ENCODE results near the gene MORN3. TPM values are rescaled to one million over a fixed set of nuclear protein-coding genes. Genes with fewer than 3 reads are reported as not detected.
A peak's percentile ranks its signal among the peaks of the same experiment; 100 is the strongest.
"Not testable (repeated sequence)": the region's sequence is repeated elsewhere in the genome, so short reads cannot be mapped to it uniquely, and the experiment has no call there.

MORN3 gene
- total and polyA plus RNA-seq, 8 donors, result 0.17 to 2.8 (median 1.5) TPM

DNA sequence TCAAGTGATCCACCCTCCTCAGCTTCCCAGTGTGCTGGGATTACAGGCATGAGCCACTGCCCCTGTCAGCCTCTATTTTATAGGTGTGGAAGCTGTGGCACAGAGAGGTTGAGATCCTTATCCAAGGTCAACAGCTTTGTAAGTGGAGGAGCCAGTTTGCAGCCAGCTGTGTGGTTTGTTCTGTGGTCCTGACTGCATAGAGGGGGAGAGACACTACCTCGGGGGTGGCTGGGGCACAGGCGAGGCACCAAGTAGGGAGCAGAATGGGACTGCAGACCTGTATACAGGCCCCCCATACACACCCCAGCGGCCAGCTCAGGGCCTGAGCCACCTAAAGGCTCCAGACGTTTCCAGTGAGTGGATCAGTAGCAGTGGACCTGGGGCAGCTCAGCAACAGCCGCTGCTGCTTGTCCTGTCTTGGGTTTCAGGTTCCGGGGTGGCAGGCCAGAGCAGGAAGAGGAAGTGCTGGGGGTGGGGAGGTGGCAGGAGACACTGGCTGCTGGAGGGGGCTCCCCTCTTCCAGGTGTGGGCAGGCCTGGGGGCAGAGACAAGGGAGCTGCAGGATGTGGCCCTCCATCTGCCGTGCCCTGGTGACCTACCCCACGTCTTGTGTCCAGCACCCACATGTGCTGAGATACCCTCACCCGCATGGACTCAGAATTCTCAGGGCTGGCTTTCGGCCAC, 32.1 kb downstream of the MORN3 start:
- DNase-seq, result peak in 2 of 4 donors; percentile 68 to 86
- Histone ChIP-seq H3K27ac (peak overlapping the region in 1 of 2 donors; percentile 85), H3K9me3 (no peaks in the 10 kb centered on the region), H3K36me3 (peaks cover 0 to 13% of the 10 kb centered on the region in 2 donors), H3K27me3 (no peaks in the 10 kb centered on the region), H3K4me3 (no peak overlapping the region), H3K4me1 (peaks cover 0 to 43% of the 10 kb centered on the region in 2 donors)
- intact Hi-C loops (cut with DNase I), result no loop called here
- peak; percentile 59 for ATAC-seq
- TF ChIP-seq, protein P1, sequence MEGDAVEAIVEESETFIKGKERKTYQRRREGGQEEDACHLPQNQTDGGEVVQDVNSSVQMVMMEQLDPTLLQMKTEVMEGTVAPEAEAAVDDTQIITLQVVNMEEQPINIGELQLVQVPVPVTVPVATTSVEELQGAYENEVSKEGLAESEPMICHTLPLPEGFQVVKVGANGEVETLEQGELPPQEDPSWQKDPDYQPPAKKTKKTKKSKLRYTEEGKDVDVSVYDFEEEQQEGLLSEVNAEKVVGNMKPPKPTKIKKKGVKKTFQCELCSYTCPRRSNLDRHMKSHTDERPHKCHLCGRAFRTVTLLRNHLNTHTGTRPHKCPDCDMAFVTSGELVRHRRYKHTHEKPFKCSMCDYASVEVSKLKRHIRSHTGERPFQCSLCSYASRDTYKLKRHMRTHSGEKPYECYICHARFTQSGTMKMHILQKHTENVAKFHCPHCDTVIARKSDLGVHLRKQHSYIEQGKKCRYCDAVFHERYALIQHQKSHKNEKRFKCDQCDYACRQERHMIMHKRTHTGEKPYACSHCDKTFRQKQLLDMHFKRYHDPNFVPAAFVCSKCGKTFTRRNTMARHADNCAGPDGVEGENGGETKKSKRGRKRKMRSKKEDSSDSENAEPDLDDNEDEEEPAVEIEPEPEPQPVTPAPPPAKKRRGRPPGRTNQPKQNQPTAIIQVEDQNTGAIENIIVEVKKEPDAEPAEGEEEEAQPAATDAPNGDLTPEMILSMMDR (IDR thresholded peaks at IDR 0.05), result no peak

DNA sequence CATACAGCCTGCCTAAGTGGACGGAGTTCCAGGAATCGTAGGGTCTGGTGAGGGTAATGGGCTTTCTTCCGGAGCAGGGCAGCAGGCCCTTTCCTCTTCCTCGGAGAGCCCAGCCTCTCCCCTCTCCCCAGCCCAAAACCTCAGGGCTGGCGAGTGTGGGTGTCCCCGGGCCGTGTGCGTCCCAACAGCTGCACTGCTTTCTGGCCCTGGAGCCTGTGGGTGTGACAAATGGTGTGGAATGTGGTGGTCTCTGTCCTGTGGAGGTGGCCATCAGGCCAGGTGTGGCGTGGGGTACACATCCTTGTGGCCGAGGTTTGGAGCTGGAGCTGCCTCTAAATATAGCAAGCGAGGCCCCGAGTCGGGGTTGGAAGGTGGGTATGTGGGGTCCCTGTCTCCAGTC, 34.6 kb downstream of the MORN3 start:
- ATAC-seq (no peak), DNase-seq (no peak)
- intact Hi-C loops (cut with DNase I), result no loop called here
- Histone ChIP-seq H3K4me1 (peaks cover under 1 to 69% of the 10 kb centered on the region in 2 donors), H3K9me3 (no peaks in the 10 kb centered on the region), H3K36me3 (no peaks in the 10 kb centered on the region), H3K4me3 (no peak overlapping the region), H3K27ac (no peak overlapping the region), H3K27me3 (no peaks in the 10 kb centered on the region)
- TF ChIP-seq, protein P1 (IDR thresholded peaks at IDR 0.05), result no peak

DNA sequence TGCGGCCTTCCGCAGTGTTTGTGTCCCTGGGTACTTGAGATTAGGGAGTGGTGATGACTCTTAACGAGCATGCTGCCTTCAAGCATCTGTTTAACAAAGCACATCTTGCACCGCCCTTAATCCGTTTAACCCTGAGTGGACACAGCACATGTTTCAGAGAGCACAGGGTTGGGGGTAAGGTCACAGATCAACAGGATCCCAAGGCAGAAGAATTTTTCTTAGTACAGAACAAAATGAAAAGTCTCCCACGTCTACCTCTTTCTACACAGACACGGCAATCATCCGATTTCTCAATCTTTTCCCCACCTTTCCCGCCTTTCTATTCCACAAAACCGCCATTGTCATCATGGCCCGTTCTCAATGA, 35.6 kb downstream of the MORN3 start:
- H3K4me3 ChIP-seq; H3K36me3 ChIP-seq; ATAC-seq; H3K27me3 ChIP-seq; intact Hi-C loops (cut with DNase I); H3K9me3 ChIP-seq; DNase-seq; H3K27ac ChIP-seq: not testable (repeated sequence)
- peaks cover 9 to 79% of the 10 kb centered on the region in 2 donors for H3K4me1 ChIP-seq

DNA sequence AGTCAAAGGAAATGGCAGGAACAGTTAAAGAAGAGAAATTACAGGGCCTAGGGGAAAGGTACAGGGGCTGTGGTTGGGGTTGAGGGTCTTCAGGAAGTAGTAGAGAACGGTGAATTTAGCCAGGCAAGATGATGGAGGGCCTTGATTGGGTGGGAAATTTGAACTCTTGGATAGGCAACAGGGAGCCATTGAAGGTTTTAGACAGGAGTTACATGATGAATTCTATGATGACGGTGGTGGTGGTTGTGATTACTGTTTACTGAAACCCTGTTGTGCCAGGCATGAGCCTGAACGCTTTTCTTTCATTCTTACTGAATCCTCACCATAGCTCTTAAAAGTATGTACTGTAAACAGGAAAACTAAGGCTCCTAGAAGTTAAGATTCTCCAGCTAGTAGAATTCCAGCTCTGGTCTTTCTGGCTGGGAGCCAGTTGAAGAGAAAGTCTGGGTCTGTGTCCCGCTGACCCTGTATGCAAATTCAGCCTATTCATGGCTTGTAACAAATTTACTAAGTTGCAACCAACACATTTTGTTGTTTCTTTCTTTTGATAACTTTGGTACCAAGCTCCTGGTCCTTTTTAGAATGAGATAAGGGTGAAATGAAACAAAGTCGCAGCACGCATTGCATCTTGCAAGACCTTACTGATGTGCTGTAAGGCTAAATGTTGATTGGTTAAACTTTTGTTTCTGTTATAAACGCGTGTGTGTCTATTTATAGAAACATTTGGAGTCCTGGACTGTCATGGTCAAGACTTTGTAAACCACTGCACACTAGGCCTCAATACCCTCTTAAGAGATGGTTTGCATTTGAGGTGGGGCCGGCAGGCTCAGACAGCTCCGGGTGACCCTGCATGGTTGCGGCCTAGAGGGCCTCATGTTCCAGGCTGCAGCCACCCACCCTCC, 37.1 kb downstream of the MORN3 start:
- H3K9me3 ChIP-seq, result no peaks in the 10 kb centered on the region
- no peak overlapping the region for H3K4me3 ChIP-seq
- ATAC-seq (no peak), DNase-seq (peak in 1 of 4 donors; percentile 8)
- H3K4me1 ChIP-seq, result peaks cover 9 to 80% of the 10 kb centered on the region in 2 donors
- H3K27me3 ChIP-seq, result no peaks in the 10 kb centered on the region
- H3K27ac ChIP-seq, result peak overlapping the region in 1 of 2 donors; percentile 63
- H3K36me3 ChIP-seq, result no peaks in the 10 kb centered on the region
- TF ChIP-seq, protein P1 (IDR thresholded peaks at IDR 0.05), result no peak
- intact Hi-C loops (cut with DNase I), result no loop called here

DNA sequence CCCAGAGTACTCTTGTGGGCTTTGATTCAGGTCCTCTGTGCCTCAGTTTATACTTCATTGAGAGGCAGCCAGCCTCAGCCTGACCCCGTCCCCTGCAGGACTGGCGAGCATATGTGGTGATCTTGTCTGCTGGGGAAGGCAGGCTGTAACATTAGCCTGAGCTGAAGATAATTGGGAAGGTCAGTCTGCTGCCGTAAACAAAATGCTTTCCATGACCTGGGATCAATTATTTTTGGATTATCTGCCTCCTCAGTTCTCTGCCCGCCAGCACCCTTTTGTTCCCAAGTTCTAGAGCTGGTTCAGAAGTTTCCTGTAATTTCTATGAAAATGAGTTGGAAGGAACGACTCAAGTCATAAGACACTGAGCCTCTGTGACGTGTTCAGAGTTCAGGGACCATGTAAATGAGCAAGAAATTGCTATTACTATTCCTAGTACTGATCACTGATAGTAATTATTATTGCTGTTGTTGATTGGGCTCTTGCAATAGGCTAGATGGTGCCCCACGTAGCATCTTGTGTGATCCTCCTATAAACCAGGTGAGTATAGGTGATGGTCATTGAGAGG, 38.6 kb downstream of the MORN3 start:
- Histone ChIP-seq H3K27me3 (no peaks in the 10 kb centered on the region), H3K36me3 (no peaks in the 10 kb centered on the region), H3K4me3 (no peak overlapping the region), H3K9me3 (no peaks in the 10 kb centered on the region), H3K27ac (peak overlapping the region in 1 of 2 donors; percentile 81), H3K4me1 (peaks cover 9 to 72% of the 10 kb centered on the region in 2 donors)
- DNase-seq (no peak), ATAC-seq (no peak)
- TF ChIP-seq, protein P1 (IDR thresholded peaks at IDR 0.05), result no peak
- intact Hi-C loops (cut with DNase I), result no loop called here
